ENCODE data around the gene NCAM1. TPM values are rescaled to one million over a fixed set of nuclear protein-coding genes. Genes with fewer than 3 reads are reported as not detected.

NCAM1 gene
- total and polyA plus RNA-seq, 7 donors, result 0.46 to 124 (median 64.2) TPM

DNA sequence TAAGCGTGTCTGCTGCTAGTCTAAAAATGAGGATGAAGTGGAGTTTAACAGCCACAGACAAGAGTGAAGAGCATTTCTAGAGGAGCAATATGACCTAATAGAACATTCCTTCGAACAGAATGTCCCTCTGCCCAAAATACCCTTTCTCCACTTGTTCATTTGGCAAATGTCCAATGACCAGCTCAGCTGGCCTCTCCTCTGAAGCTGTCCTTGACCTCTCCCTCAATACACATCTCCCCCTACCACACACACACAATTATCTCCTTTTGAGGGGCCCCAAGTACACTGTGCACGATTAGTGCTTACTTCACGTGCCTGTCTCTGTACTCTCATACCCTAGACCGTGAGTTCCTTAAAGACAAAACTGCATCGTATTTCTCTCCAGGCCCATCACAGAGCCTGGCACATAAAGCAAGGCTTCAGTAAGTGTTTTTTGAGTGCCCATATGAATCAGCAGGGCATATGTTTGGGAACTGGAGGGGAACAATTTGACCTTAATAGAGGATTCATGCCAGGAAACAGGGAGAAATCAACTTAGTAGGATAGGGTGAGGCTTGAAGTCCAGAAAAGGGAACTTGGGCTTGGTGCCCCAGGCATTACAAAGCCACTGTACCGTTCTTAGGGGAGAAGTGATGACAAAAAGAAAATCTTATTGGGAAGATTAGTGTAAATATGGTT lies 18.1 kb upstream of the NCAM1 start:
- Histone ChIP-seq H3K4me1 (peaks cover 0 to 19% (median 16%) of the 10 kb centered on the region in 4 donors), H3K4me3 (no peak overlapping the region), H3K27me3 (no peaks in the 10 kb centered on the region), H3K36me3 (no peaks in the 10 kb centered on the region), H3K27ac (peak overlapping the region; percentile 30 to 66 (median 45)), H3K9me3 (no peaks in the 10 kb centered on the region)
- no peak for DNase-seq
- intact Hi-C loops (cut with DNase I), result loop anchor here (5.0 kb wide), 1 partner anchor 111 kb away; no protein-coding TSS in a partner anchor
- 48 to 73% methylated on average over 7 of the region's 7 CpGs for WGBS, 2 donors
- peak in 3 of 4 donors; percentile 31 to 61 (median 35) for TF ChIP-seq POLR2AphosphoS5 (IDR thresholded peaks at IDR 0.05)
- peak in 2 of 4 donors; percentile 8 to 11 for TF ChIP-seq EP300 (IDR thresholded peaks at IDR 0.05)
- TF ChIP-seq, protein P1, sequence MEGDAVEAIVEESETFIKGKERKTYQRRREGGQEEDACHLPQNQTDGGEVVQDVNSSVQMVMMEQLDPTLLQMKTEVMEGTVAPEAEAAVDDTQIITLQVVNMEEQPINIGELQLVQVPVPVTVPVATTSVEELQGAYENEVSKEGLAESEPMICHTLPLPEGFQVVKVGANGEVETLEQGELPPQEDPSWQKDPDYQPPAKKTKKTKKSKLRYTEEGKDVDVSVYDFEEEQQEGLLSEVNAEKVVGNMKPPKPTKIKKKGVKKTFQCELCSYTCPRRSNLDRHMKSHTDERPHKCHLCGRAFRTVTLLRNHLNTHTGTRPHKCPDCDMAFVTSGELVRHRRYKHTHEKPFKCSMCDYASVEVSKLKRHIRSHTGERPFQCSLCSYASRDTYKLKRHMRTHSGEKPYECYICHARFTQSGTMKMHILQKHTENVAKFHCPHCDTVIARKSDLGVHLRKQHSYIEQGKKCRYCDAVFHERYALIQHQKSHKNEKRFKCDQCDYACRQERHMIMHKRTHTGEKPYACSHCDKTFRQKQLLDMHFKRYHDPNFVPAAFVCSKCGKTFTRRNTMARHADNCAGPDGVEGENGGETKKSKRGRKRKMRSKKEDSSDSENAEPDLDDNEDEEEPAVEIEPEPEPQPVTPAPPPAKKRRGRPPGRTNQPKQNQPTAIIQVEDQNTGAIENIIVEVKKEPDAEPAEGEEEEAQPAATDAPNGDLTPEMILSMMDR (IDR thresholded peaks at IDR 0.05), result no peak
- TF ChIP-seq POLR2A (IDR thresholded peaks at IDR 0.05), result no peak

DNA sequence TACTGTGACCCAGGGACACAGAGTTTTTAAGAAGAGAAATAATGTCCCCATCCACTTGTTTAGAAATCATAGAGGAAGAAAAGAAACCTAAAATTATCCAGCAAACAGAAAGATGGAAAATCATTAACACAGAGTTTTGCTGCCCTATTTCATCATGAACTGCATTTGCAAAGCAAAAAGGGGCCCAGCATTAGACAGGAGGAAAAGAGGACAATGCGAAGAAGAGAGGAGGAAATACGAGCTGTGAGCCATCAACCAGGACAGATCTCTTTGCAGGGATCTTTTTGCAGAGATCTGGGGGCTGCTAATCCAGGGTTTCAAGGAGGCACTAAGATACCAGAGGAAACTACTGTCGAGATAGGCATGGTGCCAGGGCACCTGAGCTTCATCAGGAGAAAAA lies 14.4 kb upstream of the NCAM1 start:
- no peak overlapping the region for H3K27ac ChIP-seq
- peaks cover 0 to 35% (median 31%) of the 10 kb centered on the region in 4 donors for H3K4me1 ChIP-seq
- no peaks in the 10 kb centered on the region for H3K36me3 ChIP-seq
- H3K27me3 ChIP-seq, result no peaks in the 10 kb centered on the region
- TF ChIP-seq, protein P1 (IDR thresholded peaks at IDR 0.05), result no peak
- no peak for TF ChIP-seq POLR2A (IDR thresholded peaks at IDR 0.05)
- no peak for TF ChIP-seq POLR2AphosphoS5 (IDR thresholded peaks at IDR 0.05)
- TF ChIP-seq EP300 (IDR thresholded peaks at IDR 0.05), result no peak
- no peaks in the 10 kb centered on the region for H3K9me3 ChIP-seq
- no peak overlapping the region for H3K4me3 ChIP-seq
- DNase-seq, result no peak
- intact Hi-C loops (cut with DNase I), result no loop called here
- 60 to 75% methylated on average over 3 of the region's 3 CpGs for WGBS, 2 donors

DNA sequence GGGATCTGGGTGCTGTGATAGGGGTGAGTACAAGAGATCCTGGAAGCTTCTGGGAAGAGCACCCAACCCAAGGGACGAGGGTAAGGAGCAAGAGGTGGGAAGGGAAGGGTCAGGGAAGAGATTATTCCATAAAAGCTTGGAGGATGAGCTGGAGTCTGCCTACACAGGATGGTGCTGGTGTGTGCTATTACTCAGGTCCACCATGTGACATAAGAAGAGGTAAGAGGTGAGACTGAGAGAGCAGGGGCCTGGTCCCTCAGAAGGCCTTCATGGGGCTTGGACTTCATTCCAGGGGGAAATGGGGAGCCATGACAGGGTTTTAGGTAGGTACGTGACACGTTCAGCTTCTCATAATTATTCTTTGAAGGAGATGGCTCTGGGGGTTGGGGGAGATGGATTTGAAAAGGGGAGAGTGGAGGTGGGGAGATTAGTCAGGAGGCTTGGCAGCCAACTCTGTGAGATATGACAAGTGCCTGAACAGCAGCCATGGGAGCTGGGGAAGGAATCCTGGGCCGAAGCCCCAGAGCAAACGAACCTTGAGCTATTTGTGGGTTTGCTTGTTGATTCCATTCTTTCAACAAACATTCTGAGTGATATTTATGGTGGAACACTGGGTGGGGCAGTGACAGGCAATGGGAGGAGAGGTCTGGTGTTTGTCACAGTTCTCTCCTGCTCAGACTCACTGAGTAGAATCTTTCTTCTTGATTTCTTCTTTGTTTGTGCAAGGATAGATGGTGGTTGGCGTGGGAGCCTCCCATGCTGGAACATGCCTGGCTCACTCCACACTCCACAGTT lies 11.2 kb upstream of the NCAM1 start:
- H3K36me3 ChIP-seq, result no peaks in the 10 kb centered on the region
- no peaks in the 10 kb centered on the region for H3K27me3 ChIP-seq
- H3K27ac ChIP-seq, result peak overlapping the region in 3 of 4 donors; percentile 34 to 73 (median 49)
- 47 to 64% methylated on average over 6 of the region's 6 CpGs for WGBS, 2 donors
- intact Hi-C loops (cut with DNase I), result no loop called here
- H3K4me1 ChIP-seq, result peaks cover 0 to 16% (median 15%) of the 10 kb centered on the region in 4 donors
- H3K9me3 ChIP-seq, result no peaks in the 10 kb centered on the region
- H3K4me3 ChIP-seq, result no peak overlapping the region
- TF ChIP-seq EP300 (IDR thresholded peaks at IDR 0.05), result peak; percentile 28 to 83 (median 71)
- TF ChIP-seq POLR2AphosphoS5 (IDR thresholded peaks at IDR 0.05), result peak; percentile 93 to 99 (median 96)
- TF ChIP-seq, protein P1 (IDR thresholded peaks at IDR 0.05), result no peak
- TF ChIP-seq POLR2A (IDR thresholded peaks at IDR 0.05), result no peak
- DNase-seq, result peak; percentile 77

DNA sequence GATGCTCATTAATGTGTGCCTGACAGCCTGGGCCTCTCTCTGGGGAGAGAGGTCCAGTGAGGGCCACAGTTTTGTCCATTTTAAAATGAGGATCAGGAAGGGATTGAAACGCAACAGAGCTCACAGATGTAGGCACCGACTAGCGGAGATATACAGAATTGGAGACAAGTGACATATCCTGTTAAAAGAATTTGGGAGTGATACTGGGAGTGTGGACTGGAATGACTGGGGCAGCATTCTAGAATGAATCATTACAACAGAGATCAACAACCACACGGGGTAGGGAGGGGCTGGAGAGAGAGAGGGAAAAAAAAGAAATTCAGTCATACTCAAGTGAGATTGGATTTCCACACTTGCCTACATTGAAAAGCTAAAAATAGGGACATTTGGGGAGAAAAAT lies 2.5 kb upstream of the NCAM1 start:
- Histone ChIP-seq H3K9me3 (no peaks in the 10 kb centered on the region), H3K27ac (no peak overlapping the region), H3K4me3 (no peak overlapping the region), H3K27me3 (peaks cover 0 to 16% (median 0%) of the 10 kb centered on the region in 3 donors), H3K36me3 (no peaks in the 10 kb centered on the region), H3K4me1 (peaks cover 0 to 19% (median 13%) of the 10 kb centered on the region in 4 donors)
- no peak for DNase-seq
- 43 to 49% methylated on average over 4 of the region's 4 CpGs for WGBS, 2 donors
- TF ChIP-seq POLR2AphosphoS5 (IDR thresholded peaks at IDR 0.05), result no peak
- TF ChIP-seq, protein P1 (IDR thresholded peaks at IDR 0.05), result no peak
- no peak for TF ChIP-seq POLR2A (IDR thresholded peaks at IDR 0.05)
- TF ChIP-seq EP300 (IDR thresholded peaks at IDR 0.05), result no peak
- intact Hi-C loops (cut with DNase I), result no loop called here

Measured in sigmoid colon (tissue), 7 donors.